ENCODE data around the gene NTM. TPM values are rescaled to one million over a fixed set of nuclear protein-coding genes. Genes with fewer than 3 reads are reported as not detected.

NTM gene
- polyA plus RNA-seq, 4 donors = 36.2 to 52.4 (median 44.4) TPM

GRCh38 chr11:131695889-131696429, 325.5 kb downstream of the NTM start:
- DNase-seq (ENCODE audit: low read depth in 4 of 4, low spot score in 3 of 4) = no peak

GRCh38 chr11:131696690-131697089, 326.3 kb downstream of the NTM start:
- DNase-seq (ENCODE audit: low read depth in 4 of 4, low spot score in 3 of 4) = no peak

GRCh38 chr11:131703311-131703710, 332.9 kb downstream of the NTM start:
- DNase-seq (ENCODE audit: low read depth in 4 of 4, low spot score in 3 of 4) = no peak

GRCh38 chr11:131704682-131705081, 334.3 kb downstream of the NTM start:
- no peak for DNase-seq (ENCODE audit: low read depth in 4 of 4, low spot score in 3 of 4)

GRCh38 chr11:131710511-131710910, 340.1 kb downstream of the NTM start:
- no peak for DNase-seq (ENCODE audit: low read depth in 4 of 4, low spot score in 3 of 4)

- no peak for DNase-seq (ENCODE audit: low read depth in 4 of 4, low spot score in 3 of 4)
These were observed 342.5 kb downstream of the NTM start for GRCh38 chr11:131712897-131713296.

- DNase-seq (ENCODE audit: low read depth in 4 of 4, low spot score in 3 of 4) = no peak
These were observed 343.2 kb downstream of the NTM start for GRCh38 chr11:131713529-131714134.

GRCh38 chr11:131717616-131718015, 347.2 kb downstream of the NTM start:
- DNase-seq (ENCODE audit: low read depth in 4 of 4, low spot score in 3 of 4) = no peak

- DNase-seq (ENCODE audit: low read depth in 4 of 4, low spot score in 3 of 4) = no peak
These were observed 352.7 kb downstream of the NTM start for GRCh38 chr11:131723088-131723487.

GRCh38 chr11:131724436-131724975, 354.1 kb downstream of the NTM start:
- no peak for DNase-seq (ENCODE audit: low read depth in 4 of 4, low spot score in 3 of 4)

- no peak for DNase-seq (ENCODE audit: low read depth in 4 of 4, low spot score in 3 of 4)
These were observed 364.5 kb downstream of the NTM start for GRCh38 chr11:131734871-131735270.

GRCh38 chr11:131737357-131737756, 366.9 kb downstream of the NTM start:
- DNase-seq (ENCODE audit: low read depth in 4 of 4, low spot score in 3 of 4) = no peak

- no peak for DNase-seq (ENCODE audit: low read depth in 4 of 4, low spot score in 3 of 4)
These were observed 368.9 kb downstream of the NTM start for GRCh38 chr11:131739243-131739882.

GRCh38 chr11:131744847-131745246, 374.4 kb downstream of the NTM start:
- no peak for DNase-seq (ENCODE audit: low read depth in 4 of 4, low spot score in 3 of 4)

- no peak for DNase-seq (ENCODE audit: low read depth in 4 of 4, low spot score in 3 of 4)
These were observed 375.0 kb downstream of the NTM start for GRCh38 chr11:131745405-131745804.

GRCh38 chr11:131746201-131746600, 375.8 kb downstream of the NTM start:
- no peak for DNase-seq (ENCODE audit: low read depth in 4 of 4, low spot score in 3 of 4)

GRCh38 chr11:131748151-131749050, 378.0 kb downstream of the NTM start:
- peak; percentile 47 to 61 (median 56) for DNase-seq (ENCODE audit: low read depth in 4 of 4, low spot score in 3 of 4)

- no peak for DNase-seq (ENCODE audit: low read depth in 4 of 4, low spot score in 3 of 4)
These were observed 378.7 kb downstream of the NTM start for GRCh38 chr11:131749101-131749500.

- no peak for DNase-seq (ENCODE audit: low read depth in 4 of 4, low spot score in 3 of 4)
These were observed 379.7 kb downstream of the NTM start for GRCh38 chr11:131750152-131750551.

- no peak for DNase-seq (ENCODE audit: low read depth in 4 of 4, low spot score in 3 of 4)
These were observed 380.3 kb downstream of the NTM start for GRCh38 chr11:131750692-131751091.

GRCh38 chr11:131754671-131755070, 384.3 kb downstream of the NTM start:
- no peak for DNase-seq (ENCODE audit: low read depth in 4 of 4, low spot score in 3 of 4)
